H1 (cell line): ENCODE data around the gene MAGEB3. TPM values are rescaled to one million over a fixed set of nuclear protein-coding genes. Genes with fewer than 3 reads are reported as not detected.

ENCODE experiments used
- CTCF ChIA-PET: fragments of 300-600 bp; sonication (Branson Sonifier 250); formaldehyde crosslinking; loops from one replicate; lab custom pipeline; 2021; ENCODE audit not compliant: partially characterized antibody; lab: Charles Lee
- POLR2A ChIA-PET: fragments of 300-600 bp; sonication (Branson Sonifier 250); formaldehyde crosslinking; loops from one replicate; lab custom pipeline; 2021; ENCODE audit warnings: inconsistent platforms; ENCODE audit not compliant: partially characterized antibody; lab: Charles Lee
- DNase-seq, 2 experiments: peaks; one replicate each; pipeline versions ENCODE4 v3.0.0 to v3.0.0-alpha.2; 2010 to 2022; ENCODE audit warnings: low spot score in 2 of 2, low read depth in 1 of 2, mixed read lengths in 1 of 2
- FAIRE-seq: peaks from 2 replicates; lab custom pipeline; 2011; peaks lifted over from hg19 to GRCh38; lab: Jason Lieb, UNC
- H2AFZ ChIP-seq: 2 replicates; pipeline ENCODE4 v1.8.1; 2012; ENCODE audit warnings: low read length, inconsistent platforms
- H2AK5ac ChIP-seq: 2 replicates; pipeline ENCODE4 v1.6.1; 2013; ENCODE audit warnings: low read depth, low read length
- H2BK120ac ChIP-seq: replicated peaks from 2 replicates; pipeline ENCODE3; 2013; ENCODE audit warnings: low read depth, low read length, inconsistent platforms
- H2BK12ac ChIP-seq: 2 replicates; pipeline ENCODE4 v1.6.1; 2013; ENCODE audit warnings: low read depth, low read length
- H2BK15ac ChIP-seq: 2 replicates; pipeline ENCODE4 v1.6.1; 2013; ENCODE audit warnings: low read length
- H2BK20ac ChIP-seq: 2 replicates; pipeline ENCODE4 v1.6.1; 2013; ENCODE audit warnings: low read length
- H2BK5ac ChIP-seq: 2 replicates; pipeline ENCODE4 v1.6.1; 2013; ENCODE audit warnings: low read depth, low read length
- H3K14ac ChIP-seq: 2 replicates; pipeline ENCODE4 v1.6.1; 2013; ENCODE audit warnings: inconsistent platforms; ENCODE audit not compliant: insufficient read length
- H3K18ac ChIP-seq: 2 replicates; pipeline ENCODE4 v1.6.1; 2013; ENCODE audit warnings: low read length; ENCODE audit errors: extremely low read depth
- H3K23ac ChIP-seq: 2 replicates; pipeline ENCODE4 v1.6.1; 2013; ENCODE audit warnings: inconsistent platforms; ENCODE audit not compliant: insufficient read length
- H3K23me2 ChIP-seq: 2 replicates; pipeline ENCODE4 v1.6.1; 2013; ENCODE audit warnings: low read depth, low read length
- H3K27ac ChIP-seq: 2 replicates; pipeline ENCODE4 v1.6.1; 2011; ENCODE audit warnings: low read depth, low read length, inconsistent platforms
- H3K27me3 ChIP-seq, 4 experiments: replicated peaks in 1 of 4; 1 replicate in 1 of 4; 2 replicates in 3 of 4; pipeline versions ENCODE4 v1.6.1 to v1.8.1; 2011 to 2013; ENCODE audit warnings: low read length in 3 of 4, mild to moderate bottlenecking in 3 of 4, inconsistent platforms in 2 of 4, mixed read lengths in 2 of 4, moderate library complexity in 1 of 4; ENCODE audit not compliant: control insufficient read depth in 3 of 4, insufficient read depth in 3 of 4; ENCODE audit errors: extremely low read depth in 1 of 4
- H3K36me3 ChIP-seq, 4 experiments: 2 replicates each; pipeline versions ENCODE4 v1.6.1 to v1.8.1; 2011 to 2013; ENCODE audit warnings: mild to moderate bottlenecking in 4 of 4, low read length in 3 of 4, moderate library complexity in 2 of 4, control low read depth in 1 of 4, inconsistent platforms in 1 of 4; ENCODE audit not compliant: insufficient read depth in 4 of 4, control insufficient read depth in 2 of 4
- H3K4ac ChIP-seq: replicated peaks from 2 replicates; pipeline ENCODE3; 2013; ENCODE audit warnings: low read length, low read depth, mixed read lengths, inconsistent platforms; ENCODE audit not compliant: insufficient read length
- H3K4me1 ChIP-seq, 4 experiments: replicated peaks in 1 of 4; 1 replicate in 1 of 4; 2 replicates in 3 of 4; pipeline versions ENCODE4 v1.6.1 to v1.8.1; 2011 to 2013; ENCODE audit warnings: low read length in 3 of 4, inconsistent platforms in 2 of 4, mixed read lengths in 1 of 4; ENCODE audit not compliant: insufficient read depth in 4 of 4, control insufficient read depth in 3 of 4
- H3K4me2 ChIP-seq, 2 experiments: 2 replicates each; pipeline versions ENCODE4 v1.6.1 to v1.8.1; 2011 to 2013; ENCODE audit warnings: low read depth in 2 of 2, low read length in 2 of 2, control low read depth in 1 of 2, inconsistent platforms in 1 of 2, mild to moderate bottlenecking in 1 of 2; ENCODE audit not compliant: insufficient read depth in 1 of 2
- H3K4me3 ChIP-seq, 4 experiments: fragments of 200-600, 300-600 bp in 1 of 4; sonication (generic), shearing (Covaris generic), sonication (Bioruptor Twin) in 1 of 4; 2 replicates each; pipeline versions ENCODE4 v1.5.1 to v1.8.1; 2011 to 2016; ENCODE audit warnings: low read length in 4 of 4, low read depth in 3 of 4, control low read depth in 2 of 4, inconsistent platforms in 2 of 4, mild to moderate bottlenecking in 2 of 4, mixed read lengths in 1 of 4, moderate library complexity in 1 of 4; ENCODE audit not compliant: insufficient read depth in 2 of 4; ENCODE audit errors: extremely low read depth in 1 of 4
- H3K56ac ChIP-seq: replicated peaks from 2 replicates; pipeline ENCODE3; 2013; ENCODE audit warnings: low read depth, mild to moderate bottlenecking, mixed read lengths, low read length, inconsistent platforms; ENCODE audit not compliant: insufficient read length
- H3K79me1 ChIP-seq: 2 replicates; pipeline ENCODE4 v1.6.1; 2013; ENCODE audit warnings: low read depth, low read length, control low read depth
- H3K79me2 ChIP-seq, 2 experiments: 2 replicates each; pipeline versions ENCODE4 v1.6.1 to v1.8.1; 2012 to 2013; ENCODE audit warnings: low read length in 2 of 2, mild to moderate bottlenecking in 2 of 2, inconsistent platforms in 1 of 2; ENCODE audit not compliant: insufficient read depth in 2 of 2, control insufficient read depth in 1 of 2
- H3K9ac ChIP-seq, 4 experiments: replicated peaks in 1 of 4; 1 replicate in 1 of 4; 2 replicates in 3 of 4; pipeline versions ENCODE4 v1.6.1 to v1.8.1; 2011 to 2013; ENCODE audit warnings: low read depth in 3 of 4, low read length in 3 of 4, control low read depth in 2 of 4, mild to moderate bottlenecking in 2 of 4, moderate library complexity in 2 of 4, inconsistent platforms in 1 of 4; ENCODE audit errors: extremely low read depth in 1 of 4
- H3K9me3 ChIP-seq, 2 experiments: 2 replicates each; pipeline versions ENCODE4 v1.6.1 to v1.8.1; 2012 to 2013; ENCODE audit warnings: mild to moderate bottlenecking in 2 of 2, moderate library complexity in 2 of 2, control low read depth in 1 of 2, inconsistent platforms in 1 of 2, low read depth in 1 of 2, low read length in 1 of 2, mixed read lengths in 1 of 2; ENCODE audit not compliant: insufficient read depth in 2 of 2
- H4K20me1 ChIP-seq, 2 experiments: replicated peaks in 1 of 2; 2 replicates each; pipeline versions ENCODE3 to v1.8.1; 2011 to 2013; ENCODE audit warnings: inconsistent platforms in 2 of 2, low read length in 2 of 2, mild to moderate bottlenecking in 1 of 2; ENCODE audit not compliant: insufficient read depth in 2 of 2, control insufficient read depth in 1 of 2
- H4K5ac ChIP-seq: 2 replicates; pipeline ENCODE4 v1.6.1; 2013; ENCODE audit warnings: low read length, low read depth, mixed read lengths, inconsistent platforms; ENCODE audit not compliant: insufficient read length
- H4K8ac ChIP-seq: 2 replicates; pipeline ENCODE4 v1.8.0; 2013; ENCODE audit warnings: mild to moderate bottlenecking, moderate library complexity, low read length, inconsistent platforms; ENCODE audit not compliant: insufficient read depth; ENCODE audit errors: extremely low read depth
- H4K91ac ChIP-seq: replicated peaks from 2 replicates; pipeline ENCODE3; 2013; ENCODE audit warnings: low read length, mixed read lengths, inconsistent platforms; ENCODE audit not compliant: insufficient read length
- CTCF ChIP-seq, 3 experiments: IDR thresholded peaks; 1 replicate in 2 of 3; 2 replicates in 1 of 3; pipeline versions ENCODE4 v1.5.1 to v1.6.1; 2011; ENCODE audit warnings: low read length in 3 of 3, mild to moderate bottlenecking in 3 of 3, inconsistent platforms in 2 of 3, low read depth in 1 of 3, moderate library complexity in 1 of 3; ENCODE audit not compliant: insufficient read depth in 1 of 3; ENCODE audit errors: control extremely low read depth in 1 of 3
- RAD21 ChIP-seq, 2 experiments: IDR thresholded peaks in 1 of 2; conservative IDR thresholded peaks in 1 of 2; 2 replicates each; pipeline ENCODE4 v1.6.1; 2011; ENCODE audit warnings: low read depth in 2 of 2, low read length in 2 of 2, improper control_type of control experiment in 1 of 2, inconsistent platforms in 1 of 2, mild to moderate bottlenecking in 1 of 2, moderate library complexity in 1 of 2
- TEAD4 ChIP-seq: IDR thresholded peaks from 2 replicates; pipeline ENCODE4 v1.6.1; 2012; ENCODE audit warnings: low read depth, low read length, inconsistent platforms, mixed read lengths
- USF2 ChIP-seq: IDR thresholded peaks from 2 replicates; pipeline ENCODE4 v1.6.1; 2011; ENCODE audit warnings: low read length, improper control_type of control experiment
- WGBS, 2 experiments: shearing (Covaris generic) in 1 of 2; methylation state at CpG; one replicate each; pipeline versions ENCODE4 v1.1.6 to v1.1.7; 2013 to 2015; ENCODE audit warnings: low lambda C conversion rate in 2 of 2, mixed read lengths in 2 of 2, inconsistent platforms in 1 of 2, low coverage in 1 of 2, missing lambda C conversion rate in 1 of 2; ENCODE audit not compliant: insufficient replicate concordance in 2 of 2, insufficient coverage in 1 of 2, insufficient read length in 1 of 2; ENCODE audit errors: extremely low coverage in 1 of 2, missing lambda C conversion rate in 1 of 2; 5-methylcytosine and 5-hydroxymethylcytosine counted together
- polyA plus RNA-seq, 7 experiments: library from polyadenylated mRNA; depleted of rRNA in 3 of 7; stranded (reverse) in 5 of 7; unstranded in 2 of 7; fragments of >200 nt in 5 of 7; fragments of 200-250 nt in 2 of 7; gene quantifications; 1 replicate in 5 of 7; 2 replicates in 1 of 7; 4 replicates in 1 of 7; pipeline versions ENCODE4 v1.2.1 to v1.2.3, GENCODE V29; 2011 to 2013; ENCODE audit warnings: missing spikeins in 2 of 7, mixed read lengths in 2 of 7
- total RNA-seq: library from RNA; stranded (reverse); fragmentation: NEBNext Ultra II Directional; extraction: Animal tissue kit (Norgen Biotek cat#: 25700); gene quantifications from 2 replicates; pipeline ENCODE4 v1.2.1, GENCODE V29; 2021

Gene MAGEB3
- total and polyA plus RNA-seq, 2 of the 8 experiments (the other 6 are each of a cell fraction or from before 2014, with no cell fraction given) = not detected

- DNase-seq = no peak
- H3K4me1 ChIP-seq = peaks cover 0 to 2% (median 0%) of the 10 kb centered on the region in 4 experiments; a peak in 1 of 7 replicates
- ChIA-PET POLR2A (no interaction called here), CTCF (interaction anchor here (0.6 to 1.6 kb wide), 11 partner anchors 11 to 1320 kb away, joined by 3 to 7 read pairs (median 3); no protein-coding TSS in a partner anchor)
- H3K4ac ChIP-seq = no peak overlapping the region
- no peaks in the 10 kb centered on the region for H3K27me3 ChIP-seq
- H4K91ac ChIP-seq = no peak overlapping the region
- H3K23me2 ChIP-seq = no peaks in the 10 kb centered on the region
- no peak overlapping the region for H2BK12ac ChIP-seq
- no peak overlapping the region for H4K8ac ChIP-seq
- H2AFZ ChIP-seq = no peak overlapping the region
- no peak overlapping the region for H3K18ac ChIP-seq
- H3K79me1 ChIP-seq = no peaks in the 10 kb centered on the region
- H3K56ac ChIP-seq = no peak overlapping the region
- no peaks in the 10 kb centered on the region for H4K20me1 ChIP-seq
- no peak overlapping the region for H2BK20ac ChIP-seq
- H4K5ac ChIP-seq = no peak overlapping the region
- 38% methylated on average over 1 of the region's 1 CpG; no CpG with 5 or more reads in 1 of the 2 experiments for WGBS, 2 experiments
- H3K9me3 ChIP-seq = no peaks in the 10 kb centered on the region
- H2BK5ac ChIP-seq = no peak overlapping the region
- no peak overlapping the region for H2BK15ac ChIP-seq
- H2BK120ac ChIP-seq = no peak overlapping the region
- no peak overlapping the region for H3K27ac ChIP-seq
- H3K9ac ChIP-seq = no peak overlapping the region
- no peak overlapping the region for H3K4me2 ChIP-seq
- no peak for FAIRE-seq
- H3K23ac ChIP-seq = no peak overlapping the region
- H3K79me2 ChIP-seq = no peaks in the 10 kb centered on the region
- no peaks in the 10 kb centered on the region for H3K36me3 ChIP-seq
- no peak overlapping the region for H3K14ac ChIP-seq
- TF ChIP-seq USF2 (no peak), TEAD4 (no peak), CTCF (IDR thresholded peaks at IDR 0.05; ENCODE audit: control extremely low read depth in 1 of 3, insufficient read depth in 1 of 3, low read depth in 1 of 3, low read length in 3 of 3) (peak in 1 of 3 experiments; percentile 7; a peak in 1 of 4 replicates), RAD21 (IDR thresholded peaks at IDR 0.05 in 1 of 2, conservative IDR thresholded peaks at IDR 0.05 in 1 of 2; ENCODE audit: low read depth in 2 of 2, low read length in 2 of 2) (peak; percentile 29 to 41; a peak in 3 of 4 replicates)
- H3K4me3 ChIP-seq = no peak overlapping the region
- no peak overlapping the region for H2AK5ac ChIP-seq
Observed at GRCh38 chrX:30196322-30196721, 34.1 kb upstream of the MAGEB3 start.
